GM12872 (cell line): Measurements from ENCODE around the gene HTR2C.

ENCODE experiments used
- TF ChIP-seq, protein P1 (sequence below): IDR thresholded peaks from 3 replicates; pipeline ENCODE4 v1.5.1; 2011; ENCODE audit warnings: low read depth, mild to moderate bottlenecking, low read length, moderate library complexity; ENCODE audit not compliant: insufficient read depth

The HTR2C gene

DNA sequence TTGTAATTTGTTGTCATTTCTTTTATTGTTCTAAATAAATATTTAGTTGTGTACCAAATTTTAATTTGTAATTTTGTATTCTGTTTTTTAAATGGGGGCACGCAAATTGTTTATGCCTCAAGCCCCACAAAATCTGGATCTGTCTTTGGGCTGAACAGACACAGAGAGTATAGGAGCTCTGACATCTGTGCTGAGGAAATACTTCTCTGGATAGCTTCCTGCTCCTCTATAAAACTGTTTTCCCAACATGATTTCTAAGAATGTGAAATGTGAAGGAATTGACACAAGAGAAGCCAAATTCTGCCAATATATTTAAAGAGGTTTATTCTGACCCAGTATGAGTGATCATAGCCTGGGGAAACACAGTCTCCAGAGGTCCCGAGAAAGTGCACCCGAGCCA, 340.5 kb downstream of the HTR2C start:
- TF ChIP-seq, protein P1, sequence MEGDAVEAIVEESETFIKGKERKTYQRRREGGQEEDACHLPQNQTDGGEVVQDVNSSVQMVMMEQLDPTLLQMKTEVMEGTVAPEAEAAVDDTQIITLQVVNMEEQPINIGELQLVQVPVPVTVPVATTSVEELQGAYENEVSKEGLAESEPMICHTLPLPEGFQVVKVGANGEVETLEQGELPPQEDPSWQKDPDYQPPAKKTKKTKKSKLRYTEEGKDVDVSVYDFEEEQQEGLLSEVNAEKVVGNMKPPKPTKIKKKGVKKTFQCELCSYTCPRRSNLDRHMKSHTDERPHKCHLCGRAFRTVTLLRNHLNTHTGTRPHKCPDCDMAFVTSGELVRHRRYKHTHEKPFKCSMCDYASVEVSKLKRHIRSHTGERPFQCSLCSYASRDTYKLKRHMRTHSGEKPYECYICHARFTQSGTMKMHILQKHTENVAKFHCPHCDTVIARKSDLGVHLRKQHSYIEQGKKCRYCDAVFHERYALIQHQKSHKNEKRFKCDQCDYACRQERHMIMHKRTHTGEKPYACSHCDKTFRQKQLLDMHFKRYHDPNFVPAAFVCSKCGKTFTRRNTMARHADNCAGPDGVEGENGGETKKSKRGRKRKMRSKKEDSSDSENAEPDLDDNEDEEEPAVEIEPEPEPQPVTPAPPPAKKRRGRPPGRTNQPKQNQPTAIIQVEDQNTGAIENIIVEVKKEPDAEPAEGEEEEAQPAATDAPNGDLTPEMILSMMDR: no peak

DNA sequence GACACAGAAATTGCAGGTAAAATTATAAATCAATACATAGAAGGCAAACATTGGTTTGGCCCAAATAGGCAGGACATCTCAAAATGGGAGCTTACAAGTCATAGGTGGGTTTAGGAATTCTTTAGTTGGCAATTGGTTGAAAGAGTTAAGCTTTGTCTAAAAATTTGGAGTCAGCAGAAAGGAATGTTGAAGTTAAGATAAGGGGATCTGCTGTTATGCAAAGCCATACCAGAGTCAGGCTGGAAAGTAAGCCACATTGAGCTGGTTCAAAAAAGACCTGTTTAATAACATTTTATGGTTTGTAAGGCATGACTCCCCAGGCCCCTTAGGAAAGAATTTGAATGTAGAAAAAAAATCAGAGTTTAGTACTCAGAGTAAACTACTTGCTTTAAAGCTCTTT, 341.0 kb downstream of the HTR2C start:
- TF ChIP-seq, protein P1: no peak

DNA sequence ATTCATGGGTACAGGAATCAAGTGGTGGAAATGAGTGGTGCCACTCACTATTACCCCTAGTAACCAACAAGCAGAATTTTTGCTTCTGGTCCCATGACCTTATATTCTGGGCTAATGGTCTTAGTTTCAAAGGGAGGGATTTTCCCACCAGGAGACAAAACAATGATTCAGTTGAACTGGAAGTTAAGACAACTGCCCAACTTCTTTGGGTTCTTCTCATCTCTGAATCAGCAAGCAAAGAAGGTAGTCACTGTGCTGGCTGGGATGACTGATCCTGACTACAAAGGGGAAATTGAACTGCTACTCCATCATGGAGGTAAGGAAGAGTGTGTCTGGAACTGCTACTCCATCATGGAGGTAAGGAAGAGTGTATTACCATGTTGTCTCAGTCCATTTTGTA, 346.3 kb downstream of the HTR2C start:
- TF ChIP-seq, protein P1: no peak

DNA sequence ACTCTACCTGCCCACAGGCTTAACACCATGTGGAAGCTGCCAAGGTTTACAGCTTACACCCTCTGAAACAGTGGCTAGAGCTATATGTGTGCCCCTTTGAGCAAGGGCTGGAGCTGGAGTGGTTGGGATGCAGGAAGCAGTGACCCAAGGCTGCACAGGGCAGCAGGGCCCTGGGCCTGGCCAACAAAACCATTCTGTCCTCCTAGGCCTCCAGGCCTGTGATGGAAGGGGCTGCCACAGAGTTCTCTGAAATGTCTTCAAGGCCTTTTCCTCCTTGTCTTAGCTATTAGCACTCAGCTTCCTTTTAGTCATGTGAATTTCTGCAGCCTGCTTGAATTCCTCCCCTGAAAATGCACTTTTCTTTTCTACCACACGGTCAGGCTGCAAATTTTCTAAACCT, 348.7 kb downstream of the HTR2C start:
- TF ChIP-seq, protein P1: no peak

DNA sequence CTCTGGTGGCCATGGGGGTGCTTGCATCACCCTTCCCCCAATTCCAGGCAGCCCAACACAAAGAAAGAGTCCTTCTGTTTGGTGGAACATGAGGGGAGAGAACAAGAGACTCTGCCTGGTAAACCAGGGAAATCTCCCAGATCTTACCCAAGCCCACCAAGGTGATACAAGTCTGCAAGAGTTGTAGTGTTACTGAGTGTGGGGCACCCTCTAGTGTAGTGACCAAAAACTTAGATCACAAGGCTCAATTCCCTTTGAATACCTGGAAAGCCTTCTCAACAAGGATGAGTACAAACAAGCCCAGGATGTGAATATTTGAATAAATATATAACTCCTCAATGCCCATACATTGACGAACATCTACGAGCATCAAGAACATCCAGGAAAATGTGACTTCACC, 368.8 kb downstream of the HTR2C start:
- TF ChIP-seq, protein P1: no peak
